Gastroesophageal sphincter (tissue), 3 donors: ENCODE data around the gene CD28.

Source experiments
- POLR2A ChIP-seq, 2 donors: fragments of 450-650 bp; IDR thresholded peaks; one replicate each; pipeline ENCODE4 v1.6.1; 2017; ENCODE audit warnings: antibody characterized with exemption in 2 of 2, mild to moderate bottlenecking in 2 of 2, moderate library complexity in 1 of 2
- POLR2AphosphoS5 ChIP-seq: sonication (generic); formaldehyde crosslinking; IDR thresholded peaks from one replicate; pipeline ENCODE4 v1.6.1; 2017; ENCODE audit warnings: antibody characterized with exemption
- TF ChIP-seq, protein P1 (sequence below), 4 experiments: fragments of 200-600 bp in 2 of 4; fragments of 450-650 bp in 2 of 4; sonication (generic) in 1 of 4; IDR thresholded peaks; one replicate each; pipeline ENCODE4 v1.5.1; 2017 to 2019; ENCODE audit warnings: antibody characterized with exemption in 4 of 4, mild to moderate bottlenecking in 2 of 4, moderate library complexity in 2 of 4

DNA sequence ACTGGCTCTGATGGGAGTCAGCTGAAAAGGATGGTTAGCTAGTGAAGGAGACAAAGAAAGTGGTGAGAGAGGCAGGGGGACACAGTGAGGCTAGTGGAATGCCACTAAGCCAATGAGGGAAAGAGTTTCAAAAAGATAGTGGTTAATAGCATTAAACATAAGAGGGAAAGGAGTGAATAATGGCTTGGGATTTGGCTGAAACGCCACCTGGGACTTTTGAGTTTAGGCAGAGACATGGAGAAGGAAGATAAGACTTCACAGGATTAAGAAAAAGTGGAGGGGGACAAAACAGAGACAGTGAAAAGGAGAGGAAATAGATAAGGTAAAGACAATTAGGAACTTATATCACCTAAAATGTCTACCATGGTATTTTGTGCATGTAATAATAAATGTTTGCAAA, 6.9 kb downstream of the CD28 start:
- TF ChIP-seq, protein P1, sequence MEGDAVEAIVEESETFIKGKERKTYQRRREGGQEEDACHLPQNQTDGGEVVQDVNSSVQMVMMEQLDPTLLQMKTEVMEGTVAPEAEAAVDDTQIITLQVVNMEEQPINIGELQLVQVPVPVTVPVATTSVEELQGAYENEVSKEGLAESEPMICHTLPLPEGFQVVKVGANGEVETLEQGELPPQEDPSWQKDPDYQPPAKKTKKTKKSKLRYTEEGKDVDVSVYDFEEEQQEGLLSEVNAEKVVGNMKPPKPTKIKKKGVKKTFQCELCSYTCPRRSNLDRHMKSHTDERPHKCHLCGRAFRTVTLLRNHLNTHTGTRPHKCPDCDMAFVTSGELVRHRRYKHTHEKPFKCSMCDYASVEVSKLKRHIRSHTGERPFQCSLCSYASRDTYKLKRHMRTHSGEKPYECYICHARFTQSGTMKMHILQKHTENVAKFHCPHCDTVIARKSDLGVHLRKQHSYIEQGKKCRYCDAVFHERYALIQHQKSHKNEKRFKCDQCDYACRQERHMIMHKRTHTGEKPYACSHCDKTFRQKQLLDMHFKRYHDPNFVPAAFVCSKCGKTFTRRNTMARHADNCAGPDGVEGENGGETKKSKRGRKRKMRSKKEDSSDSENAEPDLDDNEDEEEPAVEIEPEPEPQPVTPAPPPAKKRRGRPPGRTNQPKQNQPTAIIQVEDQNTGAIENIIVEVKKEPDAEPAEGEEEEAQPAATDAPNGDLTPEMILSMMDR (IDR thresholded peaks at IDR 0.05): no peak
- TF ChIP-seq POLR2A (IDR thresholded peaks at IDR 0.05): no peak
- no peak for TF ChIP-seq POLR2AphosphoS5
